NAMALWA (cell line): ENCODE measurements around the gene MALSU1.

Experiments
- DNase-seq: peaks from one replicate; pipeline ENCODE4 v3.0.0-alpha.2; 2015; ENCODE audit warnings: low spot score

MALSU1 gene

GRCh38 chr7:23298885-23299769 lies at the start of gene MALSU1:
MALSU1 (plus strand) TSS chr7:23299339; CDS start chr7:23299353, 14 bp downstream.
- DNase-seq = peak; percentile 99

- no peak for DNase-seq
These were observed 49.7 kb upstream of the MALSU1 start for GRCh38 chr7:23249486-23249885.

- no peak for DNase-seq
These were observed 45.0 kb upstream of the MALSU1 start for GRCh38 chr7:23254051-23254681.

- DNase-seq = no peak
These were observed 42.4 kb upstream of the MALSU1 start for GRCh38 chr7:23256731-23257130.

GRCh38 chr7:23260371-23260770 lies 38.8 kb upstream of the MALSU1 start:
- no peak for DNase-seq

- peak; percentile 90 for DNase-seq
These were observed 37.2 kb upstream of the MALSU1 start for GRCh38 chr7:23261843-23262452.

- no peak for DNase-seq
These were observed 34.2 kb upstream of the MALSU1 start for GRCh38 chr7:23264916-23265458.

GRCh38 chr7:23266918-23267317 lies 32.2 kb upstream of the MALSU1 start:
- no peak for DNase-seq

GRCh38 chr7:23267357-23267756 lies 31.8 kb upstream of the MALSU1 start:
- DNase-seq = no peak

GRCh38 chr7:23268167-23268566 lies 31.0 kb upstream of the MALSU1 start:
- no peak for DNase-seq

- no peak for DNase-seq
These were observed 30.4 kb upstream of the MALSU1 start for GRCh38 chr7:23268746-23269145.

- no peak for DNase-seq
These were observed 26.9 kb upstream of the MALSU1 start for GRCh38 chr7:23272275-23272674.

GRCh38 chr7:23273141-23273599 lies 26.0 kb upstream of the MALSU1 start:
- DNase-seq = peak; percentile 98

GRCh38 chr7:23275912-23276311 lies 23.2 kb upstream of the MALSU1 start:
- DNase-seq = no peak

GRCh38 chr7:23276376-23276775 lies 22.8 kb upstream of the MALSU1 start:
- peak; percentile 76 for DNase-seq

- DNase-seq = no peak
These were observed 22.2 kb upstream of the MALSU1 start for GRCh38 chr7:23276947-23277346.

GRCh38 chr7:23277359-23277989 lies 21.7 kb upstream of the MALSU1 start:
- peak; percentile 95 for DNase-seq

GRCh38 chr7:23279819-23280525 lies 19.2 kb upstream of the MALSU1 start:
- no peak for DNase-seq

GRCh38 chr7:23283086-23283485 lies 16.1 kb upstream of the MALSU1 start:
- DNase-seq = no peak

GRCh38 chr7:23284871-23285270 lies 14.3 kb upstream of the MALSU1 start:
- DNase-seq = no peak
